ENCODE results near the gene RPS6KA4.

DNA sequence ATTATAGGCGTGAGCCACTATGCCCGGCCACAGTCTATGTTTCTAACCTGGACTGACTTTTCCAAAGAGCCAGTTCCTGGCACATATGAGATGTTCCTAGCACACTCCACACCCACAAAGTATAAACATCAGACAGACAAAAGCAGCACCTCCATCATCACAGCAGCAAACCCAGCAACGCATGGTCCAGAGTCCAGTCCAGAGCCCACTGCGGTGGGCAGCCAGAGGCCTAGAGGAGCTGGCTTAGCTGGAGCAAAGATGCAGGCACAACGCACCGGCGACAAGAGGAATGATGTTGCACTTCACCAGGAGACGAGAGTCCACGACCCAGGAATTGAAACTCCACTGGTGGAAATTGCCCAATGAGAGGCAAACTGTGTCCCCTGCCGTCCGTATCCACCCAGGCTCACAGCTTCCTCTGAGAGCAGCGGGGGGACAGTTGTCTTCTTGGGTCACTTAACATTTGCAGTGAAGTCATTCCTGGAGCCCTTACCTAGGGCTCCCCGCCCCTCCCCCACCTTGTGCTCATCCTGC lies 36.6 kb downstream of the RPS6KA4 start:
- TF ChIP-seq, protein P1, sequence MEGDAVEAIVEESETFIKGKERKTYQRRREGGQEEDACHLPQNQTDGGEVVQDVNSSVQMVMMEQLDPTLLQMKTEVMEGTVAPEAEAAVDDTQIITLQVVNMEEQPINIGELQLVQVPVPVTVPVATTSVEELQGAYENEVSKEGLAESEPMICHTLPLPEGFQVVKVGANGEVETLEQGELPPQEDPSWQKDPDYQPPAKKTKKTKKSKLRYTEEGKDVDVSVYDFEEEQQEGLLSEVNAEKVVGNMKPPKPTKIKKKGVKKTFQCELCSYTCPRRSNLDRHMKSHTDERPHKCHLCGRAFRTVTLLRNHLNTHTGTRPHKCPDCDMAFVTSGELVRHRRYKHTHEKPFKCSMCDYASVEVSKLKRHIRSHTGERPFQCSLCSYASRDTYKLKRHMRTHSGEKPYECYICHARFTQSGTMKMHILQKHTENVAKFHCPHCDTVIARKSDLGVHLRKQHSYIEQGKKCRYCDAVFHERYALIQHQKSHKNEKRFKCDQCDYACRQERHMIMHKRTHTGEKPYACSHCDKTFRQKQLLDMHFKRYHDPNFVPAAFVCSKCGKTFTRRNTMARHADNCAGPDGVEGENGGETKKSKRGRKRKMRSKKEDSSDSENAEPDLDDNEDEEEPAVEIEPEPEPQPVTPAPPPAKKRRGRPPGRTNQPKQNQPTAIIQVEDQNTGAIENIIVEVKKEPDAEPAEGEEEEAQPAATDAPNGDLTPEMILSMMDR (conservative IDR thresholded peaks at IDR 0.05; ENCODE audit: low read depth, low read length): no peak
- TF ChIP-seq EZH2 (IDR thresholded peaks at IDR 0.05; ENCODE audit: low read length, unreplicated experiment) (no peak), EZH2phosphoT487 (IDR thresholded peaks at IDR 0.05; ENCODE audit: borderline replicate concordance, low read length) (no peak)

Data from PC-3 (cell line).